ENCODE data around the gene MMP8.
"Not testable (repeated sequence)": the region's sequence is repeated elsewhere in the genome, so short reads cannot be mapped to it uniquely, and the experiment has no call there.

Gene MMP8, protein sequence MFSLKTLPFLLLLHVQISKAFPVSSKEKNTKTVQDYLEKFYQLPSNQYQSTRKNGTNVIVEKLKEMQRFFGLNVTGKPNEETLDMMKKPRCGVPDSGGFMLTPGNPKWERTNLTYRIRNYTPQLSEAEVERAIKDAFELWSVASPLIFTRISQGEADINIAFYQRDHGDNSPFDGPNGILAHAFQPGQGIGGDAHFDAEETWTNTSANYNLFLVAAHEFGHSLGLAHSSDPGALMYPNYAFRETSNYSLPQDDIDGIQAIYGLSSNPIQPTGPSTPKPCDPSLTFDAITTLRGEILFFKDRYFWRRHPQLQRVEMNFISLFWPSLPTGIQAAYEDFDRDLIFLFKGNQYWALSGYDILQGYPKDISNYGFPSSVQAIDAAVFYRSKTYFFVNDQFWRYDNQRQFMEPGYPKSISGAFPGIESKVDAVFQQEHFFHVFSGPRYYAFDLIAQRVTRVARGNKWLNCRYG

DNA sequence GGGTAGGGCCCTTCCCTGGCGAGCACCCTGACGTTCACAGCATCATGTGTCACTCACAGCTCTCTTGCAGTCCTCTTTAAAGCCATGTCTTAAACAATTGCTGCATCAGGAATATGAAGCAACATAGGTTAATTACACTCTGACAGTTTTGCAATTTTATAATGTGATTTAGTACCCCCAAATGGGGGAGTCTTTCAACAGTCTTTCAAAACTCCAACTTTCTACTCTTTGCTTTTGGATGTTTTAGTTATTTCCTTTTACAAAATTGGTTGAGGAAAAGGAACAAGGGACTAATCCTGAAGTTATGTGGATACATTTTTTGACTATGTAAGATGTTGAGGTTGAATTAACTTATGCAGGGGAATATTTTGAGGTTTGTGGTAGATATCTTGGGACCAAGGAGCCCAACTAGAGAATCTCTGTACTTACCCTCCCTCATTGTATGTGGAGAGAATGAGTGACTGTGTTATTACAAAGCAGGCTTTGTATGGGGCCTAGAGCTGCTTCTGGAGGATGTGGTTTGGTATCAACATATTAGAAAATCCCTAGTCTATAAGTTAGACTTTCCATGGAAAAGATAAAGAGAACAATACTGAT, at the start of gene MMP8:
MMP8 (minus strand) TSS at position 51 of the 597 bp plus-strand sequence. CDS start 99 bp downstream, outside the sequence.
- no peak for DNase-seq

DNA sequence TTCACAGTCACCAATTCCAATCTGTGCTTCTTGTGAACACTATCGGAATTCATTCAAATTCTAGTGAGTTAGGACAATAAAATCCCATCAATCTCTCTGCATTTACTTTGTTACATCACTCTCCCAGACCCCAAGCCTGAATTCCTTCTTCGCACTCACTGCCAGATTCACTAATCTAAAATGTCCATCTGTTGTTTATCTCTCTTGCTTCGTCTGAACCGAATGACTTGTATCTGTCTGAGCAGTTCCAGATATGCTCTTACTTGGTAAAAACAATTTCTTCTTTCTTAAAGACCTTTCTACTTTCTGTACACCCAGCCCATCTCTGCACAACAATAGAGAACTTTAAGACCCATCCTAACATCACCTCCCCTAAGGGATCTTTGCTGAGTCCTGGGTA, 48.6 kb upstream of the MMP8 start:
- DNase-seq = no peak

DNA sequence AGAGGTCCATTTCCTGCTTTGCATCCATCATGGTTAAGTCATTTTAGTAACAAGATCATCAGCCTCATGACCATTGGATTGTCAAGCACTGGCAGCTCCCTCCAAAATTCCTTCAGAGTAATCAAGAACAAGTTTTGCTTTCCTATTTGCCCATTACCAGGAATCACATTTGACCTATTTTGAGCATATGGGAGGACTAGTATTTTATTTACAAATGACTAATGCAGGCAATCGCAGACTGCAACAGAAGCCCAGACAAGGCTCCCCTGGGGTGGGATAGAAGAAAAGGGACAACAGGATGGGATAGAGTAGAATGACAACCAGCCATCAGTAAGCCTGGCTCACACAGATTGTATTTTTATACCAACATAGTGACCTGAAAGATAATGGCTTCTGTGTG, 46.6 kb upstream of the MMP8 start:
- no peak for DNase-seq

DNA sequence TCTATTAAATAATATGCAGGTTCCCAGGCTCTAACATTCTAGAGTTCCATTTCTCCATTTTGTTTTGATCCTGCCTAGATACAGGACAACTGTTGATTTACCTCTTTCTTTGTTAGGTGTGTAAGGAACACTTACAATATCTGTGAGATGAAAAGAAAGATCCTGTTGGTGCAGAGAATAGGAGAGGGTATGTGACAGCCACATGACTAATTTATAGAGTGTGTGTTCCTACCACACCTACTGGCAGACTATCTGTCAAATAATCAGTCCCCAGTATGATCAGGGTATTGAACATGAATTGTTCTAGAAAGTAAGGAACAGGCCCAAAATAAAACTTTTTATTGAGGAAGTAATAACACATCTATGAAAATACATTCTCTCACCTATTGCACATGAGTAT, 45.4 kb upstream of the MMP8 start:
- DNase-seq = no peak

DNA sequence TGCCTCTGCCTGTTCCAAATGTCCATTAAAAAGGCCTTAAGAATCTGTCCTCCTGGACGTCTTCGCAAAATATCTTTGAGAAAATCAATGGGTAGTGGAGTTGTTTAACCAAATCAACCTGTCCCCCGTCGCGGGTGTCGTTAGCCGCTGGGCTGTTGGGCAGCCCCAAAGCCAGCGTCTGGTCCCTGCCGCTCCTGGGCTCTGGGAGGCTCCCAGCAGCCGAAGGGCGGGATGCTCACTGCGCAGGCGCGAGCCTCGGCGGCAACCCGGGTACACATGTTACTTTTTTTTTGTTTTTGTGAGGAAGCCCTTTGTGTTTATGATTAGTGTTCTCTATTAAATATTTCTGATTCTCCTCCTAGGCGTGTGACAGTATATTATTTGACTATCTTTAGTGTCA, 43.0 kb upstream of the MMP8 start:
- DNase-seq = no peak

DNA sequence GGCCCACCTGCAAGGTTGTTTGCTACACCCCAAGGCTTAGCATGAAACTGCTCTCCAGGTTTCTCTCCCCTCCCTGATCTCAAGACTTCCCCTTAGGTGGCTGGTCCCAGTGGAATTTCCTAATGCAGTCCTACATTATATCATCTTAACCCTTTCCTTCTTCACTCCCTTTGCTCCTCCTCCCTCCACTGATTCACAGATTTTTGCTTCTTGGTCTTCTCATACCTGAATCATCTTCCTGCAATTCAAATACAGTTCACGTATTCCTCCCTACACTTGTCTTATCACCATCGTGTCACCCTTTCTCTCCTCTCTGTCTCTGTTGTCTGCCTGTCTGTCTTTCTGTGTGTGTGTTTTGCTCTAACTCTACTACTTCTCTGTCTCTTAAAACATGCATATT, 38.7 kb upstream of the MMP8 start:
- no peak for DNase-seq

DNA sequence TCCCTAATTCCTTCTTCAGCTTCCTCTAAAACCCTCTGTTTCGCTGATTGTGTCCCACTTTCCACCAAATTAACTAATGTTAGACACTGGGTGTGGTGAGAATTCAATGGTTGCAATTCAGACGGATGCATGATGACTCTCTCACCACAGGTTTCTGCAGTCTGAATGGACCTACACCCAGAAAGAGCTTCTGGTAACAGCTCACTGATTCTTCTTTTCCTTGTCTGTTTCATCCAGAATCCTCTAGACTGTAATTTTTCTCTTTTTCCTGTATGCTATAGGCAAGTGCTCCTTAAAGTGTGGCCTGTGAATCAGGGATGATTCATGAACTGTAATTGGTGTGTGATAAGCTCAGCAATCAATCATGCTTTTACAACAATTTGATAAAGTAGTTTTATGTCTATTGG, 37.6 kb upstream of the MMP8 start:
- no peak for DNase-seq

DNA sequence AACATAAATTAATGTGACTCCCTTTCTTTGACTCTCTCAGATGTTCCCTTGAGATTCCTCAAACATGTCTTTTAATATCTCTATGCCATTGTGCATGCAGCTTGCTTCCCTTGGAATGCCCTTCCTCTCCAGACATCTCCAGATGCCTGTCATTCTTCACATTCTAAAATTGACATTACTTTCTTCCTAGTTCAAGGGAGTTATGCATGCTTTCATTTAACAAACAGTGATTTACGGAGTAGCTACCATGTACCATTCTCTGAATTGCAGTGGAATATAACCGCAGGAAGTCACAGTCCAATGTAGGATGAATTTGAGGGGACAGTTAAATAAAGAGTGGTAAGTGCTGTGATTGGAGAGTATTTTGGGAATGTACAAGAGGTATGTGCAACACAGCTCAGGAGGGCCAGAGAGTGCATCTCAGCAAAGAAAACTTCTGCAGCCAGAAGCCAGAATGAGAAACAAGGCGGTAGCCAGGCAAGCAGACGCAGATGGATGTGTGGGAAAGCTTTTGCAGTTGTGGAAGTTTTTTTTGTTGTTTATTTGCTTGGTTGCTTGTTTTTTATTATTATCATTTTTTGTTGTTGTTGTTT, 37.0 kb upstream of the MMP8 start:
- DNase-seq = no peak

DNA sequence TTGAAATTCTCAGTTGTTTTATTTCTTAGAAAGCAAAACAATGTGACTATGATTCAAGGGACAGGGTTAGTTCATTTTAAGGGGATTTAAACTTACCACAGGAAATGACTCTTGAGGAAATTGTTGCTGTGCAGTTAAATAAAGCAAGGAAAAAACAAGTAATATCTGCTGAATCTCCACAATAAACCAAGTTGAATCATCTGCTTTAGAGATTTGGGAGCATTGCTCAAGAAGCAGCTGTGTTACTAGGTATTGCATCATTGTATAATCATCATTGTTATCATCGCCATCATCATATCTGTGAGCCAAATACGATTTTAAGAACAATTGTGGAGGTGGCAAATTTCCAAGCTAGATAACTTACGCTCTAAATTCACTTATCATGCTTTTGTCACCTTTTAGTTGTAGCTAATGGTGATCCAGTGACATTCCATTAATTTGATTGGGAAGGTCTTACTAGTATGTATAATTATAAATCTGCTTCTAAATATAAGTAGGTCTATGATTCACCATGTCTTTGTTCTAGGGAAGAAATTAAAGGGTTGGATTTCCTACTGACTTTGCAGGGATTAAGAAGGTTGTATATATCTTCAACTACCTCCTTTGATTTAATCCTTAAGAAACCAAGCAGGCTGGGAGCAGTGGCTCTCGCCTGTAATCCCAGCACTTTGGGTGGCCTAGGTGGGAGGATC, 35.7 kb upstream of the MMP8 start:
- DNase-seq = peak; percentile 76

DNA sequence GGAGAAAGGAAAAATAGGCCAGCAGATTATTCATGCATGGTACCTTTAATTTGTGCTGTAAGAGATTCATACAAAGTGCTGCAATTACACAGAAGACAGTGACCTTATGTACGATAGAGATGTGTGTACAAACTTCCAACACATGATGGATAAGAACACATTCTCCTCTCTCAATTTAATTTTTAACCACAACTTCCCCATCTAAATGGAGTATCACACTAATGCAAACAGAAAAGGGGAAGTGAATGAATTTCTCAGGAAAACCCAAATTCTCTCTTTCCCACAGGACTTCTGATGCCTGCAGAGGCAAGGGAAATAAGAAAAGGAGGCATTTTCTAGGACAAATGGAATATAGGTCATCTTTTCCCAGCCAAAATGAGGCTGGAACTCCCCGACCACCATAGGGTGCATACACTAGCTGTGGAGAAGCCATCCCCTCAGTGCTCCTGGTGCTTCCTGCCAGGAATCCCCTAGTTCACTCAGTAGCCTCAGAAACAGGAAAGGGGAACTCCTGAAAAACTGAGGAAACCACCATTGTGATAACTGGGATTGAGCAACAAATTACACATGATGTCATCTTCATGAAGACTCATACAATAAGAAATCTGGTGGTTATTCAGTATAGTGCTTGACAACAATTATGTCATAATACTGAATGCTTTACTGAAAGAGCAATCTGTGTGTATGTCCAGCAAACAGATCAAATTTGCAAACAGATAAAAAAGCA, 33.2 kb upstream of the MMP8 start:
- no peak for DNase-seq

DNA sequence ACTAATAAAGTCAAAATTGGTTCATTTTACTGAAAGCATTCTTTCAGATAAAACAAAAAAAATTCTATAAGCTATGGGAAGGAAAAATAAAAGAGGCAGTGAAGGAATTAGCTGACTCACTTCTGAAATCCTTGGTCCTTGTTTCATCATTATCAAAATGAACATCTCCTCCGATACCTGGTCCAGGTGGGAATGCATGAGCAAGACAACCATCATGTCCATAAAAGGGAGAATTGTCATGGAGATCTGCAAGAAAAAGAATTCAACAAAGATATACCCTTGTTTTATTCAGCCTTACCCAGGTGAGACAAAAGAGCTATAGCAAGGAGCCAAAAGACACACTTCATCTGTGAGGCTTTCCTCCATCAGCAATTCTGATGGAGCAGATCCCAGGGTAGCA, 28.5 kb upstream of the MMP8 start:
- no peak for DNase-seq

DNA sequence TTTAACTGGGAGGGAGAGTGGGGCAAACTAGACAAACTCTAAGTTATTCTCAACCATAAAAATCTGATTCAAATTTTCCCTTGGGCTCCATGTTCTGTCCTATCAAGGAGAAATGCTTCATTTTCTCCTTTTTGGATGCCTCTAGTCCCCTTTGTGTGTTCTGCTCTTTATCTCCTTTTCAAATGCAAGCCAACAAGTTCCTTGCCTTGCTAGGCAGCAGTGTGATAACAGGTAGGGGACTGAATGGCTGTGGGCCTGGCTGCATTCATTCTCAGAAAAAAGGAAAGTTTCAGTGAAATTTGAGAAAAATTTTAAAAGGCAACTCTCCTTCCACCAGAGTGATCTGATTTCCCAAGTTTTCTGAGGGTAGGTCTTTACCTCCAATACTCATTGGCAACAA, 26.9 kb upstream of the MMP8 start:
- DNase-seq = no peak

DNA sequence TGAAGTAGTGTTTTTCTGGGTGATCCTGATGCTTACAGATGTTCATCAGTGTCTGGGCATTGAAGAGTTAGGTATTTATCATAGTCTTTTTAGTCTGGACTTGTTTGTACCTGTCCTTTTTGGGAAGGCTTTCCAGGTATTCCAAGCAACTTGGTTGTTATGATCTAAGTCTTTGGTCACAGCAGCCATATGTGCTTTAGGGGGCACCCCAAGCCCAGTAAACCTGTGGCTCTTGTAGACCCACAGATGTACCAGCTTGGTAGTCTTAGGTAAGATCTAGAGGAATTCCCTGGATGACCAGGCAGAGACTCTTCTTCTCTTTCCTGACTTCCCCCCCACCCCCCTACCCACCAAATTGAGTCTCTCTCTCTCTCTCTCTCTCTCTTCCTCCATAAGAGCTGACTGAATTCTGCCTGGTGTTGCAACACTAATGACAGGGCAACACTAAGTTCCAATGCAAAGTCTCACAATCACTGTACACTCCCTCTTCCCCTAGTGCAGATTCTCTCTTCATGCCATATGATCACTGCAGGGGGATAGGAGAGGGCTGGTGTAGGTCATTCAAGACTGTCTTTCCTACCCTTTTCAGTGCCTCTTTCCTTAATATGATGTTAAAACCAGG, 24.5 kb upstream of the MMP8 start:
- no peak for DNase-seq

DNA sequence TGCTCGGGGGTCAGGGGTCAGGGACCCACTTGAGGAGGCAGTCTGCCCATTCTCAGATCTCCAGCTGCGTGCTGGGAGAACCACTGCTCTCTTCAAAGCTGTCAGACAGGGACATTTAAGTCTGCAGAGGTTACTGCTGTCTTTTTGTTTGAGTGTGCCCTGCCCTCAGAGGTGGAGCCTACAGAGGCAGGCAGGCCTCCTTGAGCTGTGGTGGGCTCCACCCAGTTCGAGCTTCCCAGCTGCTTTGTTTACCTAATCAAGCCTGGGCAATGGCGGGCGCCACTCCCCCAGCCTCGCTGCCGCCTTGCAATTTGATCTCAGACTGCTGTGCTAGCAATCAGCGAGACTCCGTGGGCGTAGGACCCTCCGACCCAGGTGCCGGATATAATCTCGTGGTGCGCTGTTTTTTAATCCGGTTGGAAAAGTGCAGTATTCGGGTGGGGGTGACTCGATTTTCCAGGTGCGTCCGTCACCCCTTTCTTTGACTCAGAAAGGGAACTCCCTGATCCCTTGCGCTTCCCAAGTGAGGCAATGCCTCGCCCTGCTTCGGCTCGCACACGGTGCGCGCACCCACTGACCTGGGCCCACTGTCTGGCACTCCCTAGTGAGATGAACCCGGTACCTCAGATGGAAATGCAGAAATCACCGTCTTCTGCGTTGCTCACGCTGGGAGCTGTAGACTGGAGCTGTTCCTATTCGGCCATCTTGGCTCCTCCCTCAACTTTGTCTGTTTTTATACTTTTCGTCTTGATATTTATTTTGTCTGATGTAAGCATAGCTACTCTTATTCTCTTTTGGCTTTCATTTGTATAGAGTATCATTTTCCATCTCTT, 22.2 kb upstream of the MMP8 start:
- DNase-seq = not testable (repeated sequence)

DNA sequence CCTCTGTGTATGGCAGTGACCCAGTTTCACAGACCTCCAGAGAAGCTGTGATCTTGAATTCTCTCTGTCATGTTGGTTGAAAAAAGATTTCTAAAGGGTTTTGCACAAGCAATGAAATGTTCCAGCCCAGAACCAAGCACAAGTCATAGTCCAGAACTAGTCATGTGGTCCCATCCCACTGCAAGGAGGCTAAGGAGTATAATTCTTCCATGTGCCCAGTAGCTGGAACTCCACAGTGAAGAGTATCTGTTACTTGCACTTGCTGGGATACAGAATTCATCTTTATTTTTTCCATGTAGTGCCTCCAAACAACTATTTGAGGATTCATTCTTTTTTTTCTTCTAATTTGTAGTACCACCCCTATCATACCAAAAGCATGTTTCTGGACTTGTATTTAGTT, 9.9 kb upstream of the MMP8 start:
- no peak for DNase-seq

DNA sequence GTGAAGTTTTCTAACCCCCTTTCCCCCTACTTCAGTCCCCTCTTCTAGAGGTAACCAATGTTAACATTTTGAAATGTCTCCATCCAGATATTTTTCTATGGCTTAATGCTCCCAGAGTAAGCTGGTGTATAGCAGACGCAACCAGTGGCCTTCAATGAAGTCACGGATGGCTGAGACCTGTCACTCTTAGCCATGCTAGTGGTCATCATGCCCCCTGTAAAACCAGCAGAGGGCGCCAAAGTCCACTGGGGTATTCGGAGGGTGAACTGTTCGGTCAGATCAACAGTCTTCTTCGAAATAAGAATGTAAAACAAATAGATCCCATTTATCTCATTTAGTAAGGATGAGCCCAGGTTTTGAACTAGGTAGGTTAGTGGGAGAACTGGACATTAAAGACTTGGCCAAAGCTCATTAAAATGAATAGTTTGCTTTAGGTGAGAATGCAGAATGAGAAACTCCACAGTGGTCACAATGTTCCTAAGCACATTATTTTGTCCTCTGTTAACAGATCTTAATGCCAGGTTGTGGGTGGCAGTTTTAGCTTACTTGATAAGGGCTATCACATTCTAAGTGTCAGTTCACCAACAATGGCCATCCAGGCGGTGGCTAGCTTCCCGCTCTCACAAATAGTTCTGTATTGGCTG, 8.6 kb upstream of the MMP8 start:
- DNase-seq = no peak

DNA sequence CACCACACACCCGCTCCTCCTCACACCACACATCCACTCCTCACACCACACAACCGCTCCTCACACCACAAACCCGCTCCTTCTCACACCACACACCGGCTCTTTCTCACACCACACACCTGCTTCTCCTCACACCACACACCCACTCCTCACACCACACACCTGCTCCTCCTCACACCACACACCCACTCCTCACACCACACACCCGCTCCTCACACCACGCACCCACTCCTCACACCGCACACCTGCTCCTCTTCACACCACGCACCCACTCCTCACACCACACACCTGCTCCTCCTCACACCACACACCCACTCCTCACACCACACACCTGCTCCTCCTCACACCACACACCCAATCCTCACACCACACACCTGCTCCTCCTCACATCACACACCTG, 6.2 kb upstream of the MMP8 start:
- DNase-seq = not testable (repeated sequence)

DNA sequence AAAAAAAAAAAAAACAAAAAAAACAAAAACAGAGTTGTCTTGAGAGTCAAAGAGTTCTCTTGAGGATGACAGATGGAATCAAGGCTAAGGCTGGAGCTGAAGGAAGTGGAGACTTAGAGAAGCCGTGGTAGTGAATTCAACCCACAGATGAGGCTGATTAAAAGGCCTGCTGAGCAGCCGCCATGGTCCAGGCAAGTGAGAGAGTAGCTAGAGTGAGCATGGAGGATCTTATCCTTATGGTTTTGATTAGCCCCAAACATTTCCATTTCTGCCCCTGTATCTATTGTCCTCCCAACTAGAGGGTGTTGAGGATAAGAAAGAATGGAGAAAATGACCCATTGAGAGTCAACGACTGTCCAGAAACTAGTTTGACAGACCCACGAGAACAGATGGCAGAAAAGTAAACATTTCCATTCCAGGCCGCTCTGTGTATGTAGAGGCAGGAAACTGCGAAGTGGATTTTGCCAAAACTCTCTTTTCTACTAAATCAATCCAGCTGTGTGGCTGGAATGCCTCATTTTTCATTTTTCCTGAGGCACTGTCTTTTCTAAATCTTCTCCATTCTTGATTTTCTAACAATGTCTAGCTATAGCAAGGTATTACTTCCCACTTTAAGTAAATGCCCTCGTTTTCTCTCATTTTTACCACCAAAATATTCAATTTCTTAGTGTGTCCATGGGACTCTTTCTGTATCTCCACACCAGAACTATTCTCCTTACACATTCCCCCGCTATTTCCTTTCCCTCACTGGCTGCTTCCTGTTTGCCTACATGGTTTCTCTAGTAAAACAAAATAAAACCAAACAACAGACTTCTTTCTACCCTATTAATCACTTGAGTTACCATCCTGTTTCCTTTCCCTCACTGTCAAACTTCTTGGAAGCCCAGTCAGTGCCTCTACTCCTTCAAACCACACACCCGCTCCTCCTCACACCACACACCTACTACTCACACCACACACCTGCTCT, 5.4 kb upstream of the MMP8 start:
- DNase-seq = no peak

DNA sequence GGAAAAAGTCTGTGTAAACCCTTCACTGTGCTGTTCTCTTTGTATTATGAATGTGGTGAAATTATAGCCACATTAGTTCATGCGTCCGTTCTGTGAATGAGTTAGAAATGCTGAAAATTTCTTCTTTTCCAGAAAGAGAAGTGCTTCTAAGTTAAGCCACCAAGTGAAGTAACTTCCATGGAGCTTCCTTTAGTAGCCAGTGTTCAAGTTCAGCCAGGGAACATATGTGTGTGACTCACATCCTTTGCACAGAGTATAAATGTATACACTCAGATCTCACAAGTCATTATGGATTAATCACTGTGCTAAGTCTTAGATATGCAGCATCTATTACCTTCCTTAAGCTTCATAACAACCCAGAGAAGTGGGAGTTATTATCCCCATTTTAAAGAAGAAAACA, 3.1 kb upstream of the MMP8 start:
- no peak for DNase-seq

DNA sequence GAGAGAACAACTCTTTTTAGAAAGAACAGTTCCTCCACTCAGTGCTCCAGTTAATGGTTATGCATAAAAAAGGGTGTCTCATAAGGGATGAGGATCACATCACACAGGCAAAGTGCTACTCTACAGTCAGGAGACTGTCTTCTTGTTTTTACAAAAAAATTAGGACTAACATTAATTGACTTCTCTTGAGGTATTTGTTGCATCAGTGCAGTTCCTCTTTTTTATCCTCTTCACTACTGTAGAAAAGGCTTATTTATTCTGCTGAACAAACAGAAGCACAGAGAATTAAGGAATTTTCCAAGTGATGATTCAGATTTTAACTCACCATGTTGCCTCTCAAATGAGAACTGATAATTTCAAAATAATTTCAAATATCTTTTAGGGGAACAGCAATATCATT, 1.9 kb downstream of the MMP8 start:
- no peak for DNase-seq
